ENCODE data around the gene MUC16.

DNA sequence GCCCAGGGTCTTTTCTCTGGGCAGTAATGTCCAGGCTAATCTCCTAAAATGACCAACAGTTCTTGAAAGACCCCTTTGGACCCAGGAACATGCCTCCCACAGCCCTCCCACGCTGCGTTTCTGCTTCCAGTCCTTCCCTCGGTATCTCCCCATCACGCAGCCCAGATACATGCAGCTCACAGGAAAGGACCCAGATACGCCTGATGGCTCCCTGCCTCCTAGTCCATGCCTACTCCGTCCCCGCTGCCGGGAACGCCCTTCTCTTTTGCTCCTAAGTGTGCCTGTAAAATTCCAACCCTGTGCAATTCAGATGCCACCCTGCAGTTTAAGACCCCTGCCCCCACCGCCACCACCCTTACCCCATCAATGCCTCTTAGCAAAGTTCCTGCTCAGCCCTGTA, 778 bp downstream of the MUC16 start:
- TF ChIP-seq, protein P1, sequence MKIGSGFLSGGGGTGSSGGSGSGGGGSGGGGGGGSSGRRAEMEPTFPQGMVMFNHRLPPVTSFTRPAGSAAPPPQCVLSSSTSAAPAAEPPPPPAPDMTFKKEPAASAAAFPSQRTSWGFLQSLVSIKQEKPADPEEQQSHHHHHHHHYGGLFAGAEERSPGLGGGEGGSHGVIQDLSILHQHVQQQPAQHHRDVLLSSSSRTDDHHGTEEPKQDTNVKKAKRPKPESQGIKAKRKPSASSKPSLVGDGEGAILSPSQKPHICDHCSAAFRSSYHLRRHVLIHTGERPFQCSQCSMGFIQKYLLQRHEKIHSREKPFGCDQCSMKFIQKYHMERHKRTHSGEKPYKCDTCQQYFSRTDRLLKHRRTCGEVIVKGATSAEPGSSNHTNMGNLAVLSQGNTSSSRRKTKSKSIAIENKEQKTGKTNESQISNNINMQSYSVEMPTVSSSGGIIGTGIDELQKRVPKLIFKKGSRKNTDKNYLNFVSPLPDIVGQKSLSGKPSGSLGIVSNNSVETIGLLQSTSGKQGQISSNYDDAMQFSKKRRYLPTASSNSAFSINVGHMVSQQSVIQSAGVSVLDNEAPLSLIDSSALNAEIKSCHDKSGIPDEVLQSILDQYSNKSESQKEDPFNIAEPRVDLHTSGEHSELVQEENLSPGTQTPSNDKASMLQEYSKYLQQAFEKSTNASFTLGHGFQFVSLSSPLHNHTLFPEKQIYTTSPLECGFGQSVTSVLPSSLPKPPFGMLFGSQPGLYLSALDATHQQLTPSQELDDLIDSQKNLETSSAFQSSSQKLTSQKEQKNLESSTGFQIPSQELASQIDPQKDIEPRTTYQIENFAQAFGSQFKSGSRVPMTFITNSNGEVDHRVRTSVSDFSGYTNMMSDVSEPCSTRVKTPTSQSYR (CRISPR knock-in tag; IDR thresholded peaks at IDR 0.05; ENCODE audit: borderline replicate concordance), result no peak
- TF ChIP-seq, protein P2, sequence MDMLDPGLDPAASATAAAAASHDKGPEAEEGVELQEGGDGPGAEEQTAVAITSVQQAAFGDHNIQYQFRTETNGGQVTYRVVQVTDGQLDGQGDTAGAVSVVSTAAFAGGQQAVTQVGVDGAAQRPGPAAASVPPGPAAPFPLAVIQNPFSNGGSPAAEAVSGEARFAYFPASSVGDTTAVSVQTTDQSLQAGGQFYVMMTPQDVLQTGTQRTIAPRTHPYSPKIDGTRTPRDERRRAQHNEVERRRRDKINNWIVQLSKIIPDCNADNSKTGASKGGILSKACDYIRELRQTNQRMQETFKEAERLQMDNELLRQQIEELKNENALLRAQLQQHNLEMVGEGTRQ (IDR thresholded peaks at IDR 0.05; ENCODE audit: low read depth, low read length), result no peak
- TF ChIP-seq, protein P2 (CRISPR knock-in tag; IDR thresholded peaks at IDR 0.05; ENCODE audit: borderline replicate concordance), result no peak
- TF ChIP-seq NR1H2 (CRISPR knock-in tag; IDR thresholded peaks at IDR 0.05; ENCODE audit: borderline replicate concordance, low read depth), result no peak
- no peak for TF ChIP-seq NFE2L2 (IDR thresholded peaks at IDR 0.05; ENCODE audit: low read length)
